Coronary artery (tissue), 2 donors: ENCODE data around the gene UNC5C.

Source experiments
- DNase-seq: peaks from one replicate; pipeline ENCODE4 v3.0.0-alpha.2; 2017; ENCODE audit warnings: low spot score
- H3K27ac ChIP-seq, 2 donors: fragments of 200-600 bp; sonication (generic); one replicate each; pipeline ENCODE4 v1.5.1; 2016 to 2019
- H3K4me3 ChIP-seq: fragments of 200-600 bp; sonication (generic); 2 replicates; pipeline ENCODE4 v1.5.1; 2016; ENCODE audit warnings: mild to moderate bottlenecking, moderate library complexity
- CTCF ChIP-seq: fragments of 200-600 bp; sonication (generic); IDR thresholded peaks from one replicate; pipeline ENCODE4 v1.5.1; 2019; ENCODE audit warnings: antibody characterized with exemption

Gene UNC5C

GRCh38 chr4:95197353-95197752, 351.4 kb downstream of the UNC5C start:
- DNase-seq = no peak
- no peak for TF ChIP-seq CTCF
- Histone ChIP-seq H3K4me3 (no peak overlapping the region), H3K27ac (no peak overlapping the region)

- TF ChIP-seq CTCF = no peak
- no peak overlapping the region for H3K4me3 ChIP-seq
- DNase-seq = no peak
- no peak overlapping the region for H3K27ac ChIP-seq
Measured at GRCh38 chr4:95193391-95194224, 355.2 kb downstream of the UNC5C start.

GRCh38 chr4:95191537-95191936, 357.2 kb downstream of the UNC5C start:
- no peak overlapping the region for H3K27ac ChIP-seq
- H3K4me3 ChIP-seq = no peak overlapping the region
- TF ChIP-seq CTCF = no peak
- no peak for DNase-seq

GRCh38 chr4:95190751-95191436, 357.9 kb downstream of the UNC5C start:
- Histone ChIP-seq H3K4me3 (no peak overlapping the region), H3K27ac (no peak overlapping the region)
- DNase-seq = no peak
- no peak for TF ChIP-seq CTCF

- Histone ChIP-seq H3K27ac (no peak overlapping the region), H3K4me3 (no peak overlapping the region)
- TF ChIP-seq CTCF = no peak
- DNase-seq = no peak
Measured at GRCh38 chr4:95188701-95189370, 359.9 kb downstream of the UNC5C start.

- no peak for TF ChIP-seq CTCF
- H3K27ac ChIP-seq = no peak overlapping the region
- DNase-seq = no peak
- H3K4me3 ChIP-seq = no peak overlapping the region
Measured at GRCh38 chr4:95186666-95187065, 362.1 kb downstream of the UNC5C start.
